Measurements from ENCODE around the gene EMID1. TPM values are rescaled to one million over a fixed set of nuclear protein-coding genes. Genes with fewer than 3 reads are reported as not detected.
A peak's percentile ranks its signal among the peaks of the same experiment; 100 is the strongest.

Gene EMID1
- total and polyA plus RNA-seq, 5 donors from 2014 or later = 0.40 to 1.3 TPM; not detected in 3

DNA sequence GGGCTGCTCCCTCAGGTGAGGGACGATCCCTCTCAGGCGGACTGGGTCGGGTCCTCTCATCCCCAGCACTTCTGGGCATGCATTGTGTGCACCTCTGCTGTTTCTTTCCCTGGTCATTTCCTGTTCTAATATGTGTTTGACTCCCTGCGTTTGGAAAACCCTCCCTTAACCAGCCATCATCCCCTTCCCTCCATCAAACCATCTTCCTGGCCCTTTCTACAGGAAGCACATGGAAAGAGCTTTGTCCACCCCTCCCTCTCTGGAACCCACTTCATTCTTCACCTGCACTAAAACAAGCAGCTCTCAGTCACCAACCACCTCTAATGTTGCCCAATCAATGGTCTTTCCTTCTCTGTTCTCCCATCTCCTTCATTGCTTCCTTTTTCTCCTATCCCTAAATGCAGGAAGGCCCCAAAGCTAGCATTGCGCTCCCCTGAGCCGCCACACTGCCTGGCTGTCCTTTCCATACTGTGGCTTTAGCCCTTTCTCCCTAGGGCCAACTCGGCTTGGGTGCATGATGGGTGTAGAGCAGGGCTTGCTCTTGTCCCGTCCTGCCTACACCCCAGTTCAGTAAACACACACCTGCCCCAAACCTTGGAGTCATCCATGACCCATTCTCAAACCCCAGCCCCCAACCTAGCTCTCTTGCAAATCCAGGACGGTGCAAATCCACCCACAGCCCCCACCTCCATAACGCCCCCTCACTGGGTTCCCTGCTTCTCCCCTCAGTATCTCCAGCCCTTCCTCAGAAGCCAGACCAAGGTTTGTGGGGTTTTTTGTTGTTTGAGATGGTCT lies 95.3 kb downstream of the EMID1 start:
- ATAC-seq (ENCODE audit: low read depth in 2 of 2) (peak; percentile 17 to 18), DNase-seq (no peak)
- H3K9me3 Mint-ChIP-seq = peaks cover 0 to 2% (median 0%) of the 10 kb centered on the region in 7 donors
- Histone ChIP-seq H3K27me3 (ENCODE audit: control insufficient read depth, insufficient read depth, low read length) (peaks cover 2% of the 10 kb centered on the region), H3K4me3 (ENCODE audit: low read depth, low read length) (no peak overlapping the region), H3K4me1 (ENCODE audit: control insufficient read depth, insufficient read depth, low read length, poor library complexity, severe bottlenecking) (peaks cover 5% of the 10 kb centered on the region), H3K27ac (ENCODE audit: insufficient read depth, low read length, poor library complexity, severe bottlenecking) (no peak overlapping the region), H3K9me3 (ENCODE audit: control insufficient read depth in 2 of 2, low read length in 2 of 2) (no peaks in the 10 kb centered on the region), H3K36me3 (ENCODE audit: control insufficient read depth, insufficient read depth, low read length) (peaks cover 50% of the 10 kb centered on the region)
- peaks cover 21% of the 10 kb centered on the region for H3K27me3 Mint-ChIP-seq
- H3K4me1 Mint-ChIP-seq = peaks cover 0 to 12% (median 3%) of the 10 kb centered on the region in 4 donors
- peaks cover 33% of the 10 kb centered on the region for H3K36me3 Mint-ChIP-seq
- H3K27ac Mint-ChIP-seq = peak overlapping the region in 2 of 3 donors; percentile 59 to 67
- no peak overlapping the region for H3K4me3 Mint-ChIP-seq

DNA sequence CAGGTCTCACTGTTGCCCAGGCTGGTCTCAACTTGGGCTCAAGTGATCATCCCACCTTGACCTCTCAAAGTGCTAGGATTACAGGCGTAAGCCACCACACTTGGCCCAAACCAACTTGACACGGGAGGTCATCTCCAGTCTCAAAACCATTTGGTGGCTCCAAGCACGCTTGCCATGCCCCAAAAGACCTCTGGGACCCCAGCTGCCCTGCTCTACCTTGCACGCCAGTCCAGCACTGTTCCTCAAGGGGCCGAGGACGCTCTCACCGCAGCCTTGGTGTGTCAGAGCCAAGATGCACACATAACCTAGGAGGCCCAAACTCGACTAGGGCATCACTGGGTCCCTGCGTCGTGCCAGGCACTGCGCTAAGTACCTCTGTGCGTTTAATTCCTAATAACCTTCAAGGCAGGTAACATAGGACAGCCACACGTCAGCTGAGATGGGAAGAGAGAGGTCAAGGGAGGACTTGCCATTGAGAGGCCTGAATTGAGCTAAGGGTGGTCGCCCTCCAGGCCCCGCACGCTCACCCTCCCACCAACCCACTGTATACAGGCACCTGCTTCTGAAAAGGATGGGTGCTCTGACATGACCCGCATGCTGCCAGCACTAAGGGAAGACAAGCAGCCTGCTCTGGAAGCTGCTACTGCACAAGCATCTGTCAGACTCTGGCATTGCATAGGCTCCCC lies 96.2 kb downstream of the EMID1 start:
- Histone ChIP-seq H3K27me3 (ENCODE audit: control insufficient read depth, insufficient read depth, low read length) (peaks cover 2% of the 10 kb centered on the region), H3K36me3 (ENCODE audit: control insufficient read depth, insufficient read depth, low read length) (peaks cover 41% of the 10 kb centered on the region), H3K4me3 (ENCODE audit: low read depth, low read length) (no peak overlapping the region), H3K9me3 (ENCODE audit: control insufficient read depth in 2 of 2, low read length in 2 of 2) (no peaks in the 10 kb centered on the region), H3K27ac (ENCODE audit: insufficient read depth, low read length, poor library complexity, severe bottlenecking) (no peak overlapping the region), H3K4me1 (ENCODE audit: control insufficient read depth, insufficient read depth, low read length, poor library complexity, severe bottlenecking) (peaks cover 14% of the 10 kb centered on the region)
- Mint-ChIP-seq H3K9me3 (peaks cover 0 to 2% (median 0%) of the 10 kb centered on the region in 7 donors), H3K27ac (peak overlapping the region in 1 of 3 donors; percentile 48), H3K4me1 (peaks cover 0 to 12% (median 6%) of the 10 kb centered on the region in 4 donors), H3K27me3 (peaks cover 26% of the 10 kb centered on the region), H3K4me3 (peak overlapping the region in 1 of 4 donors; percentile 63), H3K36me3 (peaks cover 29% of the 10 kb centered on the region)
- DNase-seq (no peak), ATAC-seq (ENCODE audit: low read depth in 2 of 2) (peak in 1 of 2 donors; percentile 3)

DNA sequence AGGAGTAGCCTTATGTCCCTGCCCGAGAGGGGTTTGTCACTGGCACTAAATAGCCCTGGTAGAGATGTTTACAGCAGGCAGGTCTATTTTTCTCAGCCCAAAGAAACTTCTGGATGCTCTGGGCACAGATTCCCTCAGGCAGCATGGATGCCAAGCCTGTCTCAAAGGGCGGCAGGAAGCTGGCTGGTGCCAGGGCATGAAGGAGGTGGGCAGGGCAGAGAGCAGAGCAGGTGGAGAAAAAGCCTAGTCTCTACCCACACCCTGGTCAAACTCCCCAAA lies 96.6 kb downstream of the EMID1 start:
- peaks cover 0 to 2% (median 0%) of the 10 kb centered on the region in 7 donors for H3K9me3 Mint-ChIP-seq
- DNase-seq (no peak), ATAC-seq (ENCODE audit: low read depth in 2 of 2) (no peak)
- peaks cover 28% of the 10 kb centered on the region for H3K27me3 Mint-ChIP-seq
- Histone ChIP-seq H3K4me1 (ENCODE audit: control insufficient read depth, insufficient read depth, low read length, poor library complexity, severe bottlenecking) (peaks cover 16% of the 10 kb centered on the region), H3K9me3 (ENCODE audit: control insufficient read depth in 2 of 2, low read length in 2 of 2) (no peaks in the 10 kb centered on the region), H3K36me3 (ENCODE audit: control insufficient read depth, insufficient read depth, low read length) (peaks cover 36% of the 10 kb centered on the region), H3K4me3 (ENCODE audit: low read depth, low read length) (no peak overlapping the region), H3K27me3 (ENCODE audit: control insufficient read depth, insufficient read depth, low read length) (peaks cover 2% of the 10 kb centered on the region), H3K27ac (ENCODE audit: insufficient read depth, low read length, poor library complexity, severe bottlenecking) (no peak overlapping the region)
- no peak overlapping the region for H3K27ac Mint-ChIP-seq
- peak overlapping the region in 1 of 4 donors; percentile 63 for H3K4me3 Mint-ChIP-seq
- peaks cover 0 to 11% (median 6%) of the 10 kb centered on the region in 4 donors for H3K4me1 Mint-ChIP-seq
- peaks cover 25% of the 10 kb centered on the region for H3K36me3 Mint-ChIP-seq

- Mint-ChIP-seq H3K4me1 (peaks cover 0 to 12% (median 6%) of the 10 kb centered on the region in 4 donors), H3K27me3 (peaks cover 33% of the 10 kb centered on the region), H3K4me3 (no peak overlapping the region), H3K9me3 (peaks cover 0 to 4% (median 0%) of the 10 kb centered on the region in 7 donors), H3K27ac (no peak overlapping the region), H3K36me3 (peaks cover 20% of the 10 kb centered on the region)
- Histone ChIP-seq H3K27ac (ENCODE audit: insufficient read depth, low read length, poor library complexity, severe bottlenecking) (no peak overlapping the region), H3K27me3 (ENCODE audit: control insufficient read depth, insufficient read depth, low read length) (peaks cover 2% of the 10 kb centered on the region), H3K9me3 (ENCODE audit: control insufficient read depth in 2 of 2, low read length in 2 of 2) (no peaks in the 10 kb centered on the region), H3K4me1 (ENCODE audit: control insufficient read depth, insufficient read depth, low read length, poor library complexity, severe bottlenecking) (peaks cover 16% of the 10 kb centered on the region), H3K4me3 (ENCODE audit: low read depth, low read length) (no peak overlapping the region), H3K36me3 (ENCODE audit: control insufficient read depth, insufficient read depth, low read length) (peaks cover 31% of the 10 kb centered on the region)
- DNase-seq (no peak), ATAC-seq (ENCODE audit: low read depth in 2 of 2) (no peak)
Measured at GRCh38 chr22:29302681-29303465, 97.2 kb downstream of the EMID1 start.

- Histone ChIP-seq H3K4me1 (ENCODE audit: control insufficient read depth, insufficient read depth, low read length, poor library complexity, severe bottlenecking) (peaks cover 18% of the 10 kb centered on the region), H3K27ac (ENCODE audit: insufficient read depth, low read length, poor library complexity, severe bottlenecking) (no peak overlapping the region), H3K9me3 (ENCODE audit: control insufficient read depth in 2 of 2, low read length in 2 of 2) (no peaks in the 10 kb centered on the region), H3K4me3 (ENCODE audit: low read depth, low read length) (no peak overlapping the region), H3K36me3 (ENCODE audit: control insufficient read depth, insufficient read depth, low read length) (peaks cover 2% of the 10 kb centered on the region), H3K27me3 (ENCODE audit: control insufficient read depth, insufficient read depth, low read length) (peaks cover 2% of the 10 kb centered on the region)
- no peak for DNase-seq
- peaks cover 34% of the 10 kb centered on the region for H3K27me3 Mint-ChIP-seq
- H3K4me1 Mint-ChIP-seq = peaks cover 0 to 11% (median 2%) of the 10 kb centered on the region in 4 donors
- peaks cover 4% of the 10 kb centered on the region for H3K36me3 Mint-ChIP-seq
- no peak for ATAC-seq (ENCODE audit: low read depth in 2 of 2)
- H3K4me3 Mint-ChIP-seq = peak overlapping the region in 3 of 4 donors; percentile 65 to 80 (median 71)
- no peak overlapping the region for H3K27ac Mint-ChIP-seq
- H3K9me3 Mint-ChIP-seq = peaks cover 0 to 4% (median 0%) of the 10 kb centered on the region in 7 donors
Measured at GRCh38 chr22:29305836-29306174, 100.1 kb downstream of the EMID1 start.

DNA sequence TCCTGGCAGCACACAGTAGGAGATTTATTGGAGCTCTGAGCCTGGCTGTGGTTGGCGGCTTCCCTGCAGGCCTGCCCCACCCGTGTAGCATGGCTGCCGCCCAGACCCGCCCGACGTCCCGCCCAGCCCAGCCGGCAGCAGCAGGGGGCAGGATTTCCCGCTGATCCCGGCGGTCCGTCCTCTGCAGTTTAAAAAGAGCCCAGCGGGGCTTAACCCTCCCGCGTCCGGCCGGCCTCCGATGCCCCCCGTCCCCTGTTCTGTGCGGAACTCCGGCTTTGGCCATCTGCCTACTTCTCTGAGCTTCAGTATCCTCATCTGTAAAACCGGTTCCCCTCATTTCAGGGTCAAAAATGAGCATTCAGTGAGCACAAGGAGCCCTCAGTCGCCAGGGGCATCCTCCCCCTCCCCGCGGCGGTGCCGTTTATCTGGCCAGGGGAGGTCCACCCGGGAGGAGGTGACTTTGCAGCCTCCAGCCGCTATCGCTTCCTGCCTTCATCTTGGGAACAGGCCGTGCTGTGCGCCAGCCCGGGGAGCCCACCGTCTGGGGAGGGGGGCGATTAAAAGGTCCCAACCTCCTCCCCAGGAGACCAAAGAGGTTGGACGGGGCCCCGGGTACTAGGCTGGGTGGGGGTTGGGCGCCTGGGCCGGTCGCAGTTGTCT lies 100.6 kb downstream of the EMID1 start, which contains the start of gene GAS2L1:
GAS2L1 (plus strand) TSS at position 476 of the 660 bp plus-strand sequence. CDS start 1,456 bp downstream, outside the sequence.
- H3K4me3 ChIP-seq (ENCODE audit: low read depth, low read length) = no peak within 1 kb of the TSS
- H3K4me1 Mint-ChIP-seq = peaks cover 0 to 10% (median 2%) of the 10 kb centered on the region in 4 donors

More for the DNA sequence above, 100.6 kb downstream of the EMID1 start, which contains the start of gene GAS2L1:
- H3K9me3 ChIP-seq (ENCODE audit: control insufficient read depth in 2 of 2, low read length in 2 of 2) = no peaks in the 10 kb centered on the region
- H3K36me3 ChIP-seq (ENCODE audit: control insufficient read depth, insufficient read depth, low read length) = no peaks in the 10 kb centered on the region
- peaks cover 21% of the 10 kb centered on the region for H3K4me1 ChIP-seq (ENCODE audit: control insufficient read depth, insufficient read depth, low read length, poor library complexity, severe bottlenecking)
- no peaks in the 10 kb centered on the region for H3K36me3 Mint-ChIP-seq
- no peak for ATAC-seq (ENCODE audit: low read depth in 2 of 2)
- H3K9me3 Mint-ChIP-seq = peaks cover 0 to 4% (median 0%) of the 10 kb centered on the region in 7 donors
- peaks cover 34% of the 10 kb centered on the region for H3K27me3 Mint-ChIP-seq
- no peak within 1 kb of the TSS for H3K27ac ChIP-seq (ENCODE audit: insufficient read depth, low read length, poor library complexity, severe bottlenecking)
- peaks cover 2% of the 10 kb centered on the region for H3K27me3 ChIP-seq (ENCODE audit: control insufficient read depth, insufficient read depth, low read length)
- H3K4me3 Mint-ChIP-seq = peak within 1 kb of the TSS; percentile 60 to 84 (median 80)
- peak within 1 kb of the TSS in 1 of 3 donors; percentile 63 for H3K27ac Mint-ChIP-seq
- peak in 1 of 3 donors; percentile 45 for DNase-seq

Measured in CD4-positive, CD25-positive, alpha-beta regulatory T cell (primary cell).